ENCODE measurements around the gene EFCAB5.

The EFCAB5 gene

GRCh38 chr17:29959658-29960337 lies 18.4 kb downstream of the EFCAB5 start:
- Histone ChIP-seq H4K91ac (ENCODE audit: low read length) (no peak overlapping the region), H3K4me2 (ENCODE audit: low read length, poor library complexity, severe bottlenecking) (no peak overlapping the region), H2AFZ (ENCODE audit: low read depth, low read length) (no peak overlapping the region), H3K14ac (ENCODE audit: low read length in 2 of 2) (no peak overlapping the region), H3K27ac (ENCODE audit: low read length, poor library complexity, severe bottlenecking) (no peak overlapping the region), H2BK15ac (ENCODE audit: low read depth, poor library complexity, severe bottlenecking) (no peak overlapping the region), H2BK12ac (ENCODE audit: low read length in 2 of 2) (no peak overlapping the region), H3K36me3 (ENCODE audit: control insufficient read depth in 1 of 2, insufficient read depth in 2 of 2, low read depth in 1 of 2, low read length in 2 of 2) (no peaks in the 10 kb centered on the region), H3K9ac (ENCODE audit: low read length) (no peak overlapping the region), H3K4me3 (ENCODE audit: insufficient read depth in 1 of 2, low read depth in 1 of 2, low read length in 2 of 2) (no peak overlapping the region), H3K9me3 (ENCODE audit: control insufficient read depth, low read length) (peaks cover 13% of the 10 kb centered on the region), H2BK5ac (ENCODE audit: low read depth, low read length, poor library complexity, severe bottlenecking) (no peak overlapping the region), H4K8ac (ENCODE audit: low read length) (no peak overlapping the region), H3K23ac (ENCODE audit: low read length in 2 of 2) (no peak overlapping the region), H3K4me1 (ENCODE audit: control insufficient read depth, insufficient read depth, low read depth, low read length) (no peaks in the 10 kb centered on the region), H3K27me3 (ENCODE audit: control insufficient read depth in 1 of 2, insufficient read depth in 1 of 2, low read length in 2 of 2) (no peaks in the 10 kb centered on the region), H3K79me1 (replicated peaks; ENCODE audit: low read length, poor library complexity, severe bottlenecking) (no peaks in the 10 kb centered on the region), H3K18ac (ENCODE audit: low read depth in 1 of 2, low read length in 2 of 2) (no peak overlapping the region), H3K4ac (ENCODE audit: low read depth in 1 of 2, low read length in 2 of 2) (no peak overlapping the region), H2AK5ac (ENCODE audit: low read length, severe bottlenecking) (no peak overlapping the region), H2BK120ac (ENCODE audit: low read depth, low read length) (no peak overlapping the region)
- no peak for DNase-seq
- 77% methylated on average over 2 of the region's 4 CpGs for WGBS

DNA sequence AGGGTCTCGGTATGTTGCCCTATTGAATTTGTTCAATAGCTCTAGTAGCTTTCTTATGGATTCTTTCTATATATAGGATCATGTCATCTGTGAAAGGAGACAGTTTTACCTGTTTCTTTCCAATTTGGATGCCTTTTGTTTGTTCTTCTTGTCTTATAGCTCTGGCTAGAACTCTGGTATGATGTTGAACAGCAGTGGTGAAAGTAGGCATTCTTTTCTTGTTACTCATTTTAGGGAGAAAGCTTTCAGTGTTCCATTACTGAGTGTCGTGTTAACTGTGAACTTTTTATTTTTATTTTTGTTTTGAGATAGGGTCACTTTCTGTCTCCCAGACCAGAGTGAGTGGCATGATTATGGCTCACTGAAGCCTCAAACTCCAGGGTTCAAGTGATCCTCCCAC lies 21.2 kb downstream of the EFCAB5 start:
- no peak overlapping the region for H3K4me2 ChIP-seq (ENCODE audit: low read length, poor library complexity, severe bottlenecking)
- H3K79me1 ChIP-seq (replicated peaks; ENCODE audit: low read length, poor library complexity, severe bottlenecking): no peaks in the 10 kb centered on the region

DNA sequence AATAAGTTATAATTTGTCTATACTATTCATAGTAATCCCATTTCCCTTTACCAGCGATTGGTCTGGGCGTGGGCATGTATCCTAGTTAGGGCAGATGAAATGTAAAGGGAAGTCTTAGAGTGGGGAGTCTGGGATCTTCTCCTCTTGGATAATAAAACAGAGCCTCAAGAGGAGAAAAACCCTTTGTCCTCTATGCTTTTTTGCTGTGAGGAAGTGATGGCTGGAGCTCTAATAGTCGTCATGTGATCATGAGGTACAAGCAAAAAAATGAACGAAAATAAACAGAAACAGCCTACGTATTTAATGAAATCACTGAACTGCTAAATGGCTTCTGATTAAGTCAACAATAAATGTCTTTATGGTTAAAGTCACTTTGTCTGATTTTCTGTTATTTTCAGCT lies 26.8 kb downstream of the EFCAB5 start:
- H2BK12ac ChIP-seq (ENCODE audit: low read length in 2 of 2): no peak overlapping the region
- no peak overlapping the region for H3K4me2 ChIP-seq (ENCODE audit: low read length, poor library complexity, severe bottlenecking)
- H3K4me3 ChIP-seq (ENCODE audit: insufficient read depth in 1 of 2, low read depth in 1 of 2, low read length in 2 of 2): no peak overlapping the region
- no peak for DNase-seq
- no peaks in the 10 kb centered on the region for H3K79me1 ChIP-seq (replicated peaks; ENCODE audit: low read length, poor library complexity, severe bottlenecking)
- H3K18ac ChIP-seq (ENCODE audit: low read depth in 1 of 2, low read length in 2 of 2): no peak overlapping the region
- no peak overlapping the region for H2BK15ac ChIP-seq (ENCODE audit: low read depth, poor library complexity, severe bottlenecking)
- H2AFZ ChIP-seq (ENCODE audit: low read depth, low read length): no peak overlapping the region
- no peak overlapping the region for H3K14ac ChIP-seq (ENCODE audit: low read length in 2 of 2)
- no peak overlapping the region for H3K4ac ChIP-seq (ENCODE audit: low read depth in 1 of 2, low read length in 2 of 2)
- no peaks in the 10 kb centered on the region for H3K4me1 ChIP-seq (ENCODE audit: control insufficient read depth, insufficient read depth, low read depth, low read length)
- no peak overlapping the region for H3K9ac ChIP-seq (ENCODE audit: low read length)
- no peak overlapping the region for H3K27ac ChIP-seq (ENCODE audit: low read length, poor library complexity, severe bottlenecking)
- no peak overlapping the region for H2BK120ac ChIP-seq (ENCODE audit: low read depth, low read length)
- 86% methylated on average over 3 of the region's 5 CpGs for WGBS
- H4K91ac ChIP-seq (ENCODE audit: low read length): no peak overlapping the region
- H3K23ac ChIP-seq (ENCODE audit: low read length in 2 of 2): no peak overlapping the region
- peaks cover 7% of the 10 kb centered on the region for H3K9me3 ChIP-seq (ENCODE audit: control insufficient read depth, low read length)
- H3K27me3 ChIP-seq (ENCODE audit: control insufficient read depth in 1 of 2, insufficient read depth in 1 of 2, low read length in 2 of 2): no peaks in the 10 kb centered on the region
- no peaks in the 10 kb centered on the region for H3K36me3 ChIP-seq (ENCODE audit: control insufficient read depth in 1 of 2, insufficient read depth in 2 of 2, low read depth in 1 of 2, low read length in 2 of 2)
- no peak overlapping the region for H2BK5ac ChIP-seq (ENCODE audit: low read depth, low read length, poor library complexity, severe bottlenecking)
- H4K8ac ChIP-seq (ENCODE audit: low read length): no peak overlapping the region
- H2AK5ac ChIP-seq (ENCODE audit: low read length, severe bottlenecking): no peak overlapping the region

More for the DNA sequence above, 21.2 kb downstream of the EFCAB5 start:
- no peak overlapping the region for H2AFZ ChIP-seq (ENCODE audit: low read depth, low read length)
- H3K9ac ChIP-seq (ENCODE audit: low read length): no peak overlapping the region
- H2BK15ac ChIP-seq (ENCODE audit: low read depth, poor library complexity, severe bottlenecking): no peak overlapping the region
- peaks cover 13% of the 10 kb centered on the region for H3K9me3 ChIP-seq (ENCODE audit: control insufficient read depth, low read length)
- no peak overlapping the region for H2BK5ac ChIP-seq (ENCODE audit: low read depth, low read length, poor library complexity, severe bottlenecking)
- no peak overlapping the region for H3K23ac ChIP-seq (ENCODE audit: low read length in 2 of 2)
- H3K18ac ChIP-seq (ENCODE audit: low read depth in 1 of 2, low read length in 2 of 2): no peak overlapping the region
- H2BK120ac ChIP-seq (ENCODE audit: low read depth, low read length): no peak overlapping the region
- no peak overlapping the region for H2AK5ac ChIP-seq (ENCODE audit: low read length, severe bottlenecking)
- H4K91ac ChIP-seq (ENCODE audit: low read length): no peak overlapping the region
- H3K36me3 ChIP-seq (ENCODE audit: control insufficient read depth in 1 of 2, insufficient read depth in 2 of 2, low read depth in 1 of 2, low read length in 2 of 2): no peaks in the 10 kb centered on the region
- no peaks in the 10 kb centered on the region for H3K4me1 ChIP-seq (ENCODE audit: control insufficient read depth, insufficient read depth, low read depth, low read length)
- H3K27ac ChIP-seq (ENCODE audit: low read length, poor library complexity, severe bottlenecking): no peak overlapping the region
- H3K14ac ChIP-seq (ENCODE audit: low read length in 2 of 2): no peak overlapping the region
- 88% methylated on average over 1 of the region's 2 CpGs for WGBS
- no peaks in the 10 kb centered on the region for H3K27me3 ChIP-seq (ENCODE audit: control insufficient read depth in 1 of 2, insufficient read depth in 1 of 2, low read length in 2 of 2)
- H3K4ac ChIP-seq (ENCODE audit: low read depth in 1 of 2, low read length in 2 of 2): no peak overlapping the region
- H3K4me3 ChIP-seq (ENCODE audit: insufficient read depth in 1 of 2, low read depth in 1 of 2, low read length in 2 of 2): no peak overlapping the region
- H4K8ac ChIP-seq (ENCODE audit: low read length): no peak overlapping the region
- no peak for DNase-seq
- no peak overlapping the region for H2BK12ac ChIP-seq (ENCODE audit: low read length in 2 of 2)

DNA sequence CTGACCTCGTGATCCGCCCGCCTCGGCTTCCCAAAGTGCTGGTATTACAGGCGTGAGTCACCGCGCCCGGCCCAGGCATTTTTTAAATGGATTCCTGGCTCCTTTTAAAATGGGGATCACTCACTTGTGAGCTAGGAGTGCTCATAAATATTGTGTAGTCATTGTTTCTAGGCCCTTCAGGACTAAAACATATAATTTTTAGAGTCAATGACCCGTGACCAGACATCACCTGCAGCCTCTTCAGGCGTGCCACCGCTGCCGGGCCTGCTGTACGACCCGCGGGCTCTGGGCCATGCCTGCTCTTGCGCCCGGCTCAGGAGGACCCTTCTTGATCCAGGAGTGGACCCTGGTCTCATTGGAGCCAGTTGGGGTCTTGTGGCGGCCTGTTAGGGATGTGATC lies 30.8 kb downstream of the EFCAB5 start:
- Histone ChIP-seq H3K18ac (ENCODE audit: low read depth in 1 of 2, low read length in 2 of 2) (no peak overlapping the region), H3K9ac (ENCODE audit: low read length) (no peak overlapping the region), H3K9me3 (ENCODE audit: control insufficient read depth, low read length) (no peaks in the 10 kb centered on the region), H4K91ac (ENCODE audit: low read length) (no peak overlapping the region), H4K8ac (ENCODE audit: low read length) (no peak overlapping the region), H3K4me1 (ENCODE audit: control insufficient read depth, insufficient read depth, low read depth, low read length) (no peaks in the 10 kb centered on the region), H3K27ac (ENCODE audit: low read length, poor library complexity, severe bottlenecking) (no peak overlapping the region), H2BK5ac (ENCODE audit: low read depth, low read length, poor library complexity, severe bottlenecking) (no peak overlapping the region), H3K27me3 (ENCODE audit: control insufficient read depth in 1 of 2, insufficient read depth in 1 of 2, low read length in 2 of 2) (no peaks in the 10 kb centered on the region), H3K4ac (ENCODE audit: low read depth in 1 of 2, low read length in 2 of 2) (no peak overlapping the region), H2BK120ac (ENCODE audit: low read depth, low read length) (no peak overlapping the region), H3K4me3 (ENCODE audit: insufficient read depth in 1 of 2, low read depth in 1 of 2, low read length in 2 of 2) (no peak overlapping the region), H3K36me3 (ENCODE audit: control insufficient read depth in 1 of 2, insufficient read depth in 2 of 2, low read depth in 1 of 2, low read length in 2 of 2) (no peaks in the 10 kb centered on the region), H2AK5ac (ENCODE audit: low read length, severe bottlenecking) (no peak overlapping the region), H3K79me1 (replicated peaks; ENCODE audit: low read length, poor library complexity, severe bottlenecking) (no peaks in the 10 kb centered on the region), H2BK15ac (ENCODE audit: low read depth, poor library complexity, severe bottlenecking) (no peak overlapping the region), H2AFZ (ENCODE audit: low read depth, low read length) (no peak overlapping the region), H3K23ac (ENCODE audit: low read length in 2 of 2) (no peak overlapping the region), H3K14ac (ENCODE audit: low read length in 2 of 2) (no peak overlapping the region), H3K4me2 (ENCODE audit: low read length, poor library complexity, severe bottlenecking) (no peak overlapping the region), H2BK12ac (ENCODE audit: low read length in 2 of 2) (no peak overlapping the region)
- no peak for DNase-seq
- 97% methylated on average over 15 of the region's 18 CpGs for WGBS
